Measurements from ENCODE around the gene EBF4. TPM values are rescaled to one million over a fixed set of nuclear protein-coding genes. Genes with fewer than 3 reads are reported as not detected.
A peak's percentile ranks its signal among the peaks of the same experiment; 100 is the strongest.

The EBF4 gene
- total RNA-seq, 4 donors from 2014 or later: 3.7 to 101 (median 5.4) TPM

DNA sequence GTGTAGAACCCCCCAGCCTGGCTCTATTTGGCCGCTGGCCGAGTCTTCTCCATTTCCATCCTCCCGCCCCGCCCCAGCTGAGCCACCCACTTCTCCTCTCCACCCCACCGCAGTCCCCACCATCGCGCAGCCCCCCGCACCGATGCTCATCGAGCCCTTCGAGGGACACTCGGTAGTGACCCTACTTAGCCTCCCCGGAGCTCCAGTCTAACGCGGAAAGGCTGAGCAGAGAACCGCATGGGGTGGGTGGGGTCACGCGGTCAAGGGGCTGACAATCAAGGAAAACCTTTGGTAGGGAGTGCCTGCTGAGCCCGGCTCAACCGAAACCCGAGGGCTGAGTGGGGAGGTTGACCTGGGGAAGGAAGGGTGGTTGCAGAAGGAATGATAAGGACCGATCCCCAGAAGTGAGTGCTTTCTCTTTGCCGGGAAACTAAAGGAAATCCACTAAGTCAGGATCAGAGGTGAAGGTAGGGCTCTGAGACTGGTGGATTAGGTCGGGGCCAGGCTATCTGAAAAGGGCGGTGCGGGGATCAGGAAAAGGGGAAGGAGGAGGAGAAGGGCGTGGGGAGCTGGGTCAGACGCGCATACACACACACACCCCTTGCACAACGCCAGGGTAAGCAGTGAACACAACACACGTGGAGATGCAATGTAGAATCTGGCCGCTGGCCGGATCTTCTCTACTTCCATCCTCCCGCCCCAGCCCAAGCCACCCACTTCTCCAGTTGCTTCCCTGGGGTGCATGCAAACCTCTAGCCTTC lies 58.1 kb downstream of the EBF4 start:
- Histone ChIP-seq H3K27ac (peak overlapping the region; percentile 16 to 78 (median 52)), H3K9me3 (no peaks in the 10 kb centered on the region), H3K4me3 (peak overlapping the region in 2 of 4 donors; percentile 39 to 44), H3K4me1 (peaks cover 15 to 30% (median 29%) of the 10 kb centered on the region in 4 donors), H3K36me3 (no peaks in the 10 kb centered on the region), H3K27me3 (peaks cover 12% of the 10 kb centered on the region)
- 6 to 9% methylated on average over 6 to 34 of the region's 34 CpGs for WGBS, 2 donors (ENCODE audit: low coverage in 1 of 2)
- TF ChIP-seq POLR2A (IDR thresholded peaks at IDR 0.05) (peak; percentile 4), POLR2AphosphoS5 (IDR thresholded peaks at IDR 0.05) (no peak)
- intact Hi-C loops (cut with DNase I; ENCODE audit: low total_unique reads) (no loop called here), in situ Hi-C loops (cut with MboI; ENCODE audit: low pct_ligation_motif_present in 1 of 4, low pct_unique_long_range_greater_than_20kb in 1 of 4, low sequenced_read_pairs in 3 of 4) (no loop called here)
- DNase-seq: peak; percentile 52

DNA sequence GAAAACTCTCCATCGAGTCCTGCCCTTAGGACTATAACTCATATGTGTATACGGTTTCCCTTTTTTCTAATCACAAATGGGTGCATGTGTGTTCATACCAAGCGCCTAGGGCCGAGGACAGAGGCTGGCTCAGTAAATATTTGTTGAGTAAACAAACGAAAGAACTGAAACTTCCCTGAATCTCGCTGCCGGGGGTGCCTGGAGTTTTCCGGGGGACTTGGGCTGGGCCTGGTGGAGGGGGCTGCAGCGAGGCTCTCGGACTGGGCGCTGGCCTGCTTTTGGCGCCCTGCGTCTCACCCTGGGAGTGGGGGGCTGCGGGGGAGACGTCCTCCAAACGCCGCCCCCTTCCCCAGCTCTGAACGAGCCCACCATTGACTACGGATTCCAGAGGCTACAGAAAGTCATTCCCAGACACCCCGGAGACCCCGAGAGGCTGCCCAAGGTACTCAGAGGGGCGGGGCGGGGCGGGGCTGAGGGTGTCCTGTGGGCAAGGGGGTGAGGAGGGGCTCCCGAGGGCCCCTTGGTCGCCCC lies 58.8 kb downstream of the EBF4 start:
- Histone ChIP-seq H3K9me3 (no peaks in the 10 kb centered on the region), H3K36me3 (no peaks in the 10 kb centered on the region), H3K4me3 (peak overlapping the region; percentile 11 to 44 (median 28)), H3K27ac (peak overlapping the region; percentile 16 to 78 (median 52)), H3K4me1 (peaks cover 15 to 30% (median 29%) of the 10 kb centered on the region in 4 donors), H3K27me3 (peaks cover 12% of the 10 kb centered on the region)
- WGBS, 2 donors (ENCODE audit: low coverage in 1 of 2): 4 to 11% methylated on average over 7 to 13 of the region's 26 CpGs
- DNase-seq: no peak
- TF ChIP-seq, protein P1, sequence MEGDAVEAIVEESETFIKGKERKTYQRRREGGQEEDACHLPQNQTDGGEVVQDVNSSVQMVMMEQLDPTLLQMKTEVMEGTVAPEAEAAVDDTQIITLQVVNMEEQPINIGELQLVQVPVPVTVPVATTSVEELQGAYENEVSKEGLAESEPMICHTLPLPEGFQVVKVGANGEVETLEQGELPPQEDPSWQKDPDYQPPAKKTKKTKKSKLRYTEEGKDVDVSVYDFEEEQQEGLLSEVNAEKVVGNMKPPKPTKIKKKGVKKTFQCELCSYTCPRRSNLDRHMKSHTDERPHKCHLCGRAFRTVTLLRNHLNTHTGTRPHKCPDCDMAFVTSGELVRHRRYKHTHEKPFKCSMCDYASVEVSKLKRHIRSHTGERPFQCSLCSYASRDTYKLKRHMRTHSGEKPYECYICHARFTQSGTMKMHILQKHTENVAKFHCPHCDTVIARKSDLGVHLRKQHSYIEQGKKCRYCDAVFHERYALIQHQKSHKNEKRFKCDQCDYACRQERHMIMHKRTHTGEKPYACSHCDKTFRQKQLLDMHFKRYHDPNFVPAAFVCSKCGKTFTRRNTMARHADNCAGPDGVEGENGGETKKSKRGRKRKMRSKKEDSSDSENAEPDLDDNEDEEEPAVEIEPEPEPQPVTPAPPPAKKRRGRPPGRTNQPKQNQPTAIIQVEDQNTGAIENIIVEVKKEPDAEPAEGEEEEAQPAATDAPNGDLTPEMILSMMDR (IDR thresholded peaks at IDR 0.05): no peak
- TF ChIP-seq EP300 (IDR thresholded peaks at IDR 0.05; ENCODE audit: low read depth) (no peak), POLR2AphosphoS5 (IDR thresholded peaks at IDR 0.05) (no peak), POLR2A (IDR thresholded peaks at IDR 0.05) (no peak)
- in situ Hi-C loops (cut with MboI; ENCODE audit: low pct_ligation_motif_present in 1 of 4, low pct_unique_long_range_greater_than_20kb in 1 of 4, low sequenced_read_pairs in 3 of 4): no loop called here
- intact Hi-C loops (cut with DNase I; ENCODE audit: low total_unique reads): no loop called here

DNA sequence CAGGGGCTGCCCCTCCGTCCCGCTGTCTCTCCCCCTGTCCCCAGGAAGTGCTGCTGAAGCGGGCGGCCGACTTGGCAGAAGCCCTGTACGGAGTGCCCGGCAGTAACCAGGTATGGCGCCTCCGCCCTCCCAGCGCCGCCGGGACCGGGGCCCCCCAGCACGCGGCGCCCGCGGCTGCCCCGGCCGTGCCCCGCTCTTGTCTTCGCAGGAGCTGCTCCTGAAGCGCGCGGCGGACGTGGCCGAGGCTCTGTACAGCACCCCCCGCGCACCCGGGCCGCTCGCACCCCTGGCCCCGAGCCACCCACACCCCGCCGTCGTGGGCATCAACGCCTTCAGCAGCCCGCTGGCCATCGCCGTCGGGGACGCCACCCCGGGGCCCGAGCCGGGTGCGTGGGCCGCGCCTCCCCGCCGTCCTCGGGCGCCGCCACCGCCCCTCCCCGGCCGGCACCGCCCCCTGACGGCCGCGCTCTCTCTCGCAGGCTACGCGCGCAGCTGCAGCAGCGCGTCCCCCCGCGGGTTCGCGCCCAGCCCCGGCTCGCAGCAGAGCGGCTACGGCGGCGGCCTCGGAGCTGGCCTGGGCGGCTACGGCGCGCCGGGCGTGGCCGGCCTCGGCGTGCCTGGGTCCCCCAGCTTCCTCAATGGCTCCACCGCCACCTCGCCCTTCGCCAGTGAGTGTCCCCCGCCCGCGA lies 59.4 kb downstream of the EBF4 start:
- Histone ChIP-seq H3K36me3 (no peaks in the 10 kb centered on the region), H3K9me3 (no peaks in the 10 kb centered on the region), H3K27ac (peak overlapping the region; percentile 16 to 78 (median 52)), H3K4me1 (peaks cover 15 to 30% (median 29%) of the 10 kb centered on the region in 4 donors), H3K4me3 (peak overlapping the region; percentile 18 to 44 (median 33)), H3K27me3 (peaks cover 12% of the 10 kb centered on the region)
- in situ Hi-C loops (cut with MboI; ENCODE audit: low pct_ligation_motif_present in 1 of 4, low pct_unique_long_range_greater_than_20kb in 1 of 4, low sequenced_read_pairs in 3 of 4): no loop called here
- no peak for TF ChIP-seq POLR2A (IDR thresholded peaks at IDR 0.05)
- no peak for TF ChIP-seq EP300 (IDR thresholded peaks at IDR 0.05; ENCODE audit: low read depth)
- no peak for TF ChIP-seq POLR2AphosphoS5 (IDR thresholded peaks at IDR 0.05)
- TF ChIP-seq, protein P1 (IDR thresholded peaks at IDR 0.05): no peak
- WGBS, 2 donors (ENCODE audit: low coverage in 1 of 2): 1% methylated on average over 57 of the region's 93 CpGs; no CpG with 5 or more reads in 1 of the 2 donors
- DNase-seq: peak; percentile 50
- intact Hi-C loops (cut with DNase I; ENCODE audit: low total_unique reads): no loop called here

DNA sequence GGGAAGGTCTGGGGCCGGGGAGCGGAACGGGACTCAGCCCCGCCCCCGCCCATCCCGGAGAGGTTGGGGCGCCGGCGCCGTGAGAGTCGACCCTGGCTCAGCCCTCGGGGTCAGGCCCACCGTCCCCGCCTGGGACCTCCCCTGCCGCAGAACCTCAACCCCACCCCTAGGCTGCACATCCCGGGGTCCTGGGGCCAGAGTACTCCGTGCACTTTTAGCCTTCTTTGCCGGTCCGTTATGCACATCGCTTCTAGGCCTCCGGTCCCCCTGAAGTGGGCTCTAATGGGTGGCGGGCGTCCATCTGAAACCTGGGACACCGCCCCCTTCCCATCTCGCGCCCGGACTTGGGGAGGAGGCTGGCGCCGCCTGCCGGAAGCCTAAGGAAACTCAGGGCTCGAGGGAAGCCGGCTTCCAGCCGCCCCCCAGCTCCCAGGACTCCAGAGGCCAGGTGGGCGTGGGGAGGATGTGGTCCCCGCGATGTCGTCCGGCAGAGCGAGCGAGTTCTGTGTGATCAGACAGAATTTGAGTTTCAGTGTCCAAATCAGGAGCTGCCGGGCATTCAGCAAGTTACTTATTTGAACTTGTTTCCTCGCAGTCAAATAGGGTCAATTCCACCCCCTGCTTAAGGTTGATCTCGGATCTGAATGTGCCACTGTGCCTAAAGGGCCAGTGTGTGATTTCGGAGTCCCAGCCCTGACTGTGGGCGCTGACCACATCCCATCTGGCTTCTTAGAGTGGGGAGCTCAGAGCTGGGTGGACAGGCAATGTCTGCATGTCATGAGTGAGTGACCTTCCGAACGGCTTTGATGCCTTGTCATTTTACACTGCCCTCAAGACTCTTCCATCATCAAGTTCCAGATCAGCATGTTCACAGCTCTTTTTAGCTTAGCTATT lies 60.2 kb downstream of the EBF4 start:
- H3K36me3 ChIP-seq: no peaks in the 10 kb centered on the region
- intact Hi-C loops (cut with DNase I; ENCODE audit: low total_unique reads) (no loop called here), in situ Hi-C loops (cut with MboI; ENCODE audit: low pct_ligation_motif_present in 1 of 4, low pct_unique_long_range_greater_than_20kb in 1 of 4, low sequenced_read_pairs in 3 of 4) (no loop called here)
- peaks cover 12% of the 10 kb centered on the region for H3K27me3 ChIP-seq
- H3K4me3 ChIP-seq: peak overlapping the region; percentile 18 to 44 (median 33)
- peaks cover 15 to 30% (median 29%) of the 10 kb centered on the region in 4 donors for H3K4me1 ChIP-seq
- no peaks in the 10 kb centered on the region for H3K9me3 ChIP-seq
- no peak for TF ChIP-seq POLR2AphosphoS5 (IDR thresholded peaks at IDR 0.05)
- TF ChIP-seq, protein P1 (IDR thresholded peaks at IDR 0.05): peak; percentile 57 to 71 (median 64)
- peak; percentile 38 for DNase-seq
- 2 to 13% methylated on average over 9 to 23 of the region's 47 CpGs for WGBS, 2 donors (ENCODE audit: low coverage in 1 of 2)
- H3K27ac ChIP-seq: peak overlapping the region in 1 of 4 donors; percentile 75
